ENCODE measurements around the gene RNF138.

- TF ChIP-seq TGIF2 (CRISPR knock-in tag; IDR thresholded peaks at IDR 0.05), result no peak
- TF ChIP-seq ZBTB49 (CRISPR knock-in tag; IDR thresholded peaks at IDR 0.05; ENCODE audit: borderline replicate concordance), result no peak
- TF ChIP-seq ZBTB10 (CRISPR knock-in tag; IDR thresholded peaks at IDR 0.05; ENCODE audit: borderline replicate concordance), result no peak
These were observed 34.9 kb downstream of the RNF138 start for GRCh38 chr18:32126538-32126937.
